Lower leg skin (tissue), 3 donors: ENCODE data around the gene KDM4B.

Experiments used
- CTCF ChIP-seq, 3 donors: fragments of 450-650 bp; IDR thresholded peaks; one replicate each; pipeline ENCODE4 v1.5.1; 2016; ENCODE audit warnings: antibody characterized with exemption in 3 of 3, mild to moderate bottlenecking in 3 of 3, moderate library complexity in 2 of 3
- POLR2A ChIP-seq, 2 donors: fragments of 450-650 bp; IDR thresholded peaks; one replicate each; pipeline ENCODE4 v1.6.1; 2016 to 2017; ENCODE audit warnings: antibody characterized with exemption in 2 of 2, mild to moderate bottlenecking in 1 of 2, moderate library complexity in 1 of 2

- TF ChIP-seq CTCF (IDR thresholded peaks at IDR 0.05), result no peak
- TF ChIP-seq POLR2A (IDR thresholded peaks at IDR 0.05), result no peak
Observed at GRCh38 chr19:5003781-5004180, 34.9 kb downstream of the KDM4B start.
